T-helper 1 cell (primary cell): Measurements from ENCODE around the gene HMGA1.
A peak's percentile ranks its signal among the peaks of the same experiment; 100 is the strongest.

Experiments used
- DNase-seq, 5 donors: peaks; one replicate each; pipeline ENCODE4 v3.0.0-alpha.2; 2012 to 2020
- total RNA-seq, 4 donors: gene quantifications; one replicate each; lab custom pipeline; 2026; lab: John Stamatoyannopoulos, UW

HMGA1 gene, protein sequence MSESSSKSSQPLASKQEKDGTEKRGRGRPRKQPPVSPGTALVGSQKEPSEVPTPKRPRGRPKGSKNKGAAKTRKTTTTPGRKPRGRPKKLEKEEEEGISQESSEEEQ
- 54.2 to 107 (median 73.2) reads per million in 4 donors for total RNA-seq

- DNase-seq: peak; percentile 85 to 91 (median 88)
Measured at GRCh38 chr6:34236443-34237315, at the start of gene HMGA1. Gene HMGA1, plus strand, starts transcription at chr6:34236873. Its CDS starts 3,908 bp downstream, at chr6:34240781.

DNA sequence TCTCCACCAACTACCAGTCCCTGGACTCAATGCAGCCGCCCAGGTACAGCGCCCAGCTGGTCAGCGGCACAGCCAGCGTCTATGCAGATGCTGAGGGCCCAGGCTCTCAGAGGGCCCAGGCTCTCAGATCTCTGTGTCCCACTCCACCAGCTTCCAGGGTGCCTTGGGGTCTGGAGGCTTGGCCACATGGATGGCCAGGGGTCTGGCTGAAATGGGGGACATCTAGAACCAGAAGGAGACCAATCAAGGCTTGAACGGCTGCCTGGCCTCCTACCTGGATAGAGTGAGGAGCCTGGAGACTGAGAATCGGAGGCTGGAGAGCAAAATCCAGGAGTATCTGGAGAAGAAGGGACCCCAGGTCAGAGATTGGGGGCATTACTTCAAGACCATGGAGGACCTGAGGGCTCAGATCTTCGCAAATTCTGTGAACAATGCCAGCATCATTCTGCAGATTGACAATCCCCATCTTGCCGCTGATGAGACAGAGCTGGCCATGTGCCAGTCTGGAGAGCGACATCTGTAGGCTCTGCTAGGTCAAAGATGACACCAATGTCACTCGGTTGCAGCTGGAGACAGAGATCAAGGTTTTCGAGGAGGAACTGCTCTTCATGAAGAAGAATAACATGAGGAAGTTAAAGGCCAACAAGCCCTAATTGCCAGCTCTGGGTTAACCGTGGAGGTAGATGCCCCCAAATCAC is 46.7 kb upstream of the HMGA1 start:
- peak in 2 of 5 donors; percentile 32 to 34 for DNase-seq

- DNase-seq: no peak
Measured at GRCh38 chr6:34190504-34191122, 46.1 kb upstream of the HMGA1 start.

DNA sequence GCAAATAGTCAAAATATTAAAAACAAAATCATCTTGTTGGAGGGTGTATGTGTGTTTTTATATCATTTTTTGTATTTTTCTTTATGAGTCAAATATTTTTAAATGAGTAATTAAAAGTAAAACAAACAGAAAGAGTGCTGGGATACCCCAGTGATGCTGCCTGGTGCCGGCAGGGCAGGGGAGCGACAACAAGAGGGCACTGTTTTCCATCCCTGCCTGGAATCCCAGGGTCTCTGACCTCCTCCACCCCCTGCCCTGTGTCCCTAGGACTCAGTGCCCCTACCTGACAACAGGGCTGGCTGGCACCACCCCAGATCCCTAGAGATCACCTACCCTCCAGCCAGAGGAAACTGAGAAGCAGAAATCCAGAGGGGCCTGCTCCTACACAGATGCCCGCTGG is 41.9 kb upstream of the HMGA1 start:
- no peak for DNase-seq

GRCh38 chr6:34195726-34196115 is 41.0 kb upstream of the HMGA1 start:
- DNase-seq: no peak

GRCh38 chr6:34196116-34196832 is 40.4 kb upstream of the HMGA1 start:
- DNase-seq: peak; percentile 78 to 86 (median 83)

GRCh38 chr6:34196833-34197195 is 39.9 kb upstream of the HMGA1 start:
- DNase-seq: no peak

- no peak for DNase-seq
Measured at GRCh38 chr6:34200340-34200971, 36.2 kb upstream of the HMGA1 start.

GRCh38 chr6:34201455-34202107 is 35.1 kb upstream of the HMGA1 start:
- no peak for DNase-seq

- DNase-seq: no peak
Measured at GRCh38 chr6:34202329-34203201, 34.1 kb upstream of the HMGA1 start.

GRCh38 chr6:34204693-34205092 is 32.0 kb upstream of the HMGA1 start:
- no peak for DNase-seq

- no peak for DNase-seq
Measured at GRCh38 chr6:34205466-34205865, 31.2 kb upstream of the HMGA1 start.

GRCh38 chr6:34205916-34206315 is 30.8 kb upstream of the HMGA1 start:
- DNase-seq: no peak

- DNase-seq: no peak
Measured at GRCh38 chr6:34206726-34207125, 29.9 kb upstream of the HMGA1 start.

GRCh38 chr6:34207695-34208443 is 28.8 kb upstream of the HMGA1 start:
- DNase-seq: no peak

DNA sequence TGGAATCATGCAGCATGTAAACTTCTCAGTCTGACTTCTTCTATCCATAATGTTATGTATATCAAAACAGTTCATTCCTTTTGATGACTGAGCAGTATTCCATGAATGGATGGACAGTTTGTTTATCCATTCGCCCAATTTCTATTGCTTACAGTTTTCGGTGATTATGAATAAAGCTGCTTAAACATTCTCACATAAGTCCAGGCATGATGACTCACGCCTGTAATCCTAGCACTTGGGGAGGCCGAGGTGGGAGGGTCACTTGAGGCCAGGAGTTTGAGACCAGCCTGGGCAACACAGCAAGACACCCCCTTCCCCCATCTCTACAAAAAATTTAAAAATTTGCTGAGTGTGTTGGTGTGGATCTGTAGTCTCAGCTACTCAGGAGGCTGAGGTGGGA is 22.9 kb upstream of the HMGA1 start:
- no peak for DNase-seq

GRCh38 chr6:34218691-34219090 is 18.0 kb upstream of the HMGA1 start:
- DNase-seq: no peak

GRCh38 chr6:34223381-34223955 is 13.2 kb upstream of the HMGA1 start:
- DNase-seq: no peak
